ENCODE measurements around the gene LGALS9. TPM values are rescaled to one million over a fixed set of nuclear protein-coding genes. Genes with fewer than 3 reads are reported as not detected.
A peak's percentile ranks its signal among the peaks of the same experiment; 100 is the strongest.

The LGALS9 gene
- total RNA-seq, 4 donors from 2014 or later = 36.3 to 172 (median 54.3) TPM

- peak; percentile 76 for DNase-seq (ENCODE audit: low spot score)
- peak; percentile 40 for ATAC-seq (ENCODE audit: low FRiP score)
- peak in 1 of 3 donors; percentile 78 for TF ChIP-seq CTCF (IDR thresholded peaks at IDR 0.05)
Observed at GRCh38 chr17:27602721-27603420, 28.1 kb upstream of the LGALS9 start.

- no peak for ATAC-seq (ENCODE audit: low FRiP score)
Observed at GRCh38 chr17:27603421-27603770, 27.6 kb upstream of the LGALS9 start.

GRCh38 chr17:27603880-27604794, 26.9 kb upstream of the LGALS9 start:
- no peak for ATAC-seq (ENCODE audit: low FRiP score)
- no peak for DNase-seq (ENCODE audit: low spot score)
- TF ChIP-seq CTCF (IDR thresholded peaks at IDR 0.05) = no peak

More at GRCh38 chr17:27603421-27603770, 27.6 kb upstream of the LGALS9 start:
- no peak for DNase-seq (ENCODE audit: low spot score)
- TF ChIP-seq CTCF (IDR thresholded peaks at IDR 0.05) = no peak

GRCh38 chr17:27605409-27605808, 25.6 kb upstream of the LGALS9 start:
- ATAC-seq (ENCODE audit: low FRiP score) = no peak
- no peak for TF ChIP-seq CTCF (IDR thresholded peaks at IDR 0.05)
- no peak for DNase-seq (ENCODE audit: low spot score)

GRCh38 chr17:27607521-27608091, 23.4 kb upstream of the LGALS9 start:
- TF ChIP-seq CTCF (IDR thresholded peaks at IDR 0.05) = no peak

GRCh38 chr17:27608328-27609230, 22.4 kb upstream of the LGALS9 start:
- DNase-seq (ENCODE audit: low spot score) (no peak), ATAC-seq (ENCODE audit: low FRiP score) (no peak)
- TF ChIP-seq CTCF (IDR thresholded peaks at IDR 0.05) = no peak

More at GRCh38 chr17:27607521-27608091, 23.4 kb upstream of the LGALS9 start:
- no peak for DNase-seq (ENCODE audit: low spot score)
- no peak for ATAC-seq (ENCODE audit: low FRiP score)
